Diencephalon (tissue), 1 donor: ENCODE measurements around the gene COQ5. TPM values are rescaled to one million over a fixed set of nuclear protein-coding genes. Genes with fewer than 3 reads are reported as not detected.

ENCODE experiments used
- small RNA-seq: library from RNA; depleted of rRNA; stranded (forward); fragments of <200 nt; gene quantifications from one replicate; pipeline ENCODE3, GENCODE V24; 2014
- total RNA-seq: library from RNA; depleted of rRNA; stranded (reverse); fragments of >200 nt; gene quantifications from one replicate; pipeline ENCODE4 v1.2.3, GENCODE V29; 2014

Gene COQ5
- total RNA-seq = 30.9 TPM

DNA sequence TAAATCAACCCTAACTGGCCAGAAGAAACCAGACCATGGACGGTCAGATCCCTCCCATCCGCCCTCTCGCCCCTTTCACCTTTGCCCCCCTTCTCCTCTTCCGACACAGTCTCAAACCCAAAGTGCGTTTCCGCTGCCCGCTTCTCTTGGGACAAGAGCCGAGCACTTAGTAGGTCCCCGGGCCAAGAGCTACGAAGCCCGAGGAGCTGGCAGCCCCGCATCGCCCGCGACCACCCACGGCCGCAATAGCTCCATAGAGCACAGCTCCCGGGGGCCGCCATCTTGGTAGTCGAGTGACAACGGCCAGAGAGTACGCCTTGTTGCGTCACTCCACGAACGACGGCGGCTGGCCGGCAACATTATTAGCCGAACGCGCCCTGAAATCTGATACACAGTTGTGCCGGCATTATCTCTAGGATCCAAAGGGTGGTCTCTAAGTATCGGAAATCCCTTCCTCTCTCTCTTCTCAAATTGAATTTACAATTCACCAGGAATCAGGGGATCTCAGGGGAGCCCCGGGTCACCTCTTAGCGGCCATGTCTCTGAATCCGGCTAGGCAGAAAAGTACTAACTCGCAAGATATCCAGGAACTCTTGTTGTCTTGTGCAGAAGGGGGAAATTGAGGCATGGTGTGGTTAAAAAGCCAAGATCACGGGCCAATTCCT is at the start of gene COQ5:
TSS of gene COQ5 (minus strand) at position 298 of the 665 bp plus-strand sequence. CDS start at position 281, 17 bp downstream.

GRCh38 chr12:120534203-120534702 is 5.3 kb upstream of the COQ5 start, which contains the start of gene RNF10:
Gene RNF10 (plus strand): TSS chr12:120534356. CDS start chr12:120534812, 456 bp downstream.

DNA sequence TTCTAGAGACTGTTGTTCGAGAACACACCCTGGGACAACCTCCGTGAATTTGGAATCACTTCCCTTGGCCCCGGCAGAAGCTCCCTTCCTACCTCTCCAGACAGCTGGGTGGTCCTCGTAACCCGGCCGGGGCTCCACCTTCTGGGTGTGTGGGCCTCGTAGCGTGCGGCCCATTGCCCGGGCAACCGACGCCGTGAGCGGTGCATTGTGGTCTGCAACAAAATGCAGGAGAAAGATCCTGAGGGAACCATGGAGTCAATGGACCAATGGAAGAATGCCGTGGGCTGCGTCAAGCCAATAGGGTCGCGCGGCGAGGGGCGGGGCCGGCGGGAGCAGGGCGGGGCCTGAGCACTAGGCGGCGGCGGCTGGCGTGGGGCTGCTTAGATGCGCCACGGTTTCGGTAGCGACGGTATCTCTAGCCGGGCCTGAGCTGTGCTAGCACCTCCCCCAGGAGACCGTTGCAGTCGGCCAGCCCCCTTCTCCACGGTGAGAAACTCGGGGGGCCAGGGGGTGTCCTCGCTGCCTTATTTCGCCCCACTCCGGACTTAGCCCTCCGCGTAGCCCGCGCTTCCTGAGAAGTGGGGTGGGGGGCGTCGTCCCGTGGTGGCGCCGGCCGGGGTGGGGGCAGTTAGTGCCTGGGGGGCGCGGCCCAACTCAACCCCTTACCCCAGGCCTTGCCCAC is 33.1 kb downstream of the COQ5 start, which contains the start of gene DYNLL1:
TSS of gene DYNLL1 (plus strand) at position 383 of the 682 bp plus-strand sequence. CDS start 309 bp downstream, outside the sequence.

DNA sequence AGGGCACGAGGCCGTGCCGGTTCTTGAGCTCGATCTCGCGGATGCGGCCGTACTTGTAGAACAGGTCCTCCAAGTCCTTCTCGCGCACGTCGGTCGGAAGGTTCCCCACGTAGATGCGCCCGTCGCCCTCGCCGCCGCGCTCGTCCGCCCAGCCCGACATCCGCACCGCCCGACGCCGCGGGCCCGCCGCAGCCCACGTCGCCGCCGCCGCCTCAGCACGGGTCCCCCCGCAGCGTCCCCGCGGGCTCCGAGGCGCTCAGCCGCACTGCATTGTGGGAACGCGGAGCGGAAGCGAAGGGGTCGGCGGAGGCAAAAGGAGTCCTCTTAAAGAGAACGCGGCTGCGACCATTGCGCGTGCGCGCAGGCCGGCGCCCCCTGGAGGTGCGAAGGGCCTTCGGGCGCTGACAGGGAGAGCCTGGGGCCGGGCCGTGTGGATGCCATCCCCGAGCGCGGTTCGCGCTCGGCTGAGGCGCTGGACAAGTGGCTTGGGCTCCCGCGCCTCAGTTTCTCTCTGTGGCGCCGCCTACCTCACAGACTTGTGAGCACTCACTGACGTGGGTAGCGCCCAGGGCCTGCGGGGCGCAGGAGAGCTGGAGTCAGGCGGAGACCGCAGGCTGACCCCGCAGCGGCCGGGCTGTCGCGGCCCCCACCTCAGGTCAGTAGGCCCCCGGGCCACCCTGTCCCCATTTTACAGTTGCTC is 59.4 kb downstream of the COQ5 start, which contains the start of gene SRSF9:
TSS of gene SRSF9 (minus strand) at position 299 of the 700 bp plus-strand sequence. CDS start at position 160, 139 bp downstream.

Small RNA genes within 50 kb of the gene (small RNA-seq; reads per million reads assigned to genes)
- not detected for gene RF00019

Other genes starting within 250 kb of the COQ5 start
- gene RNU4-2, start 237.3 kb downstream of the COQ5 start, total RNA-seq = under 0.01 TPM
- under 0.01 TPM for gene RNU4-1, start 235.9 kb downstream of the COQ5 start, total RNA-seq
- 3.0 TPM for gene SIRT4, start 226.8 kb downstream of the COQ5 start, total RNA-seq
- not detected for gene PLA2G1B, start 201.4 kb downstream of the COQ5 start, total RNA-seq
- gene MSI1, start 160.0 kb downstream of the COQ5 start, total RNA-seq = 10.1 TPM
- 573 TPM for gene COX6A1, start 91.0 kb downstream of the COQ5 start, total RNA-seq
- 11.8 TPM for gene TRIAP1, start 82.8 kb downstream of the COQ5 start, total RNA-seq
- gene GATC, start 82.7 kb downstream of the COQ5 start, total RNA-seq = 35.1 TPM
- gene SRSF9, start 59.4 kb downstream of the COQ5 start, total RNA-seq = 112 TPM
- gene DYNLL1, start 33.0 kb downstream of the COQ5 start, total RNA-seq = 303 TPM
- 144 TPM for gene RNF10, start 5.2 kb upstream of the COQ5 start, total RNA-seq
- gene POP5, start 52.2 kb upstream of the COQ5 start, total RNA-seq = 23.8 TPM
- 3.2 TPM for gene CABP1, start 111.5 kb upstream of the COQ5 start, total RNA-seq
- gene MLEC, start 158.0 kb upstream of the COQ5 start, total RNA-seq = 66.0 TPM
- gene UNC119B, start 181.3 kb upstream of the COQ5 start, total RNA-seq = 28.4 TPM
- gene ACADS, start 196.7 kb upstream of the COQ5 start, total RNA-seq = 5.8 TPM